Measurements from ENCODE around the gene SUN5. TPM values are rescaled to one million over a fixed set of nuclear protein-coding genes. Genes with fewer than 3 reads are reported as not detected.

SUN5 gene
- total RNA-seq, 1 experiment from 2014 or later, result not detected

- no peak for DNase-seq
- Histone ChIP-seq H3K9ac (ENCODE audit: extremely low read depth, insufficient read length, low read length) (no peak overlapping the region), H3T11ph (ENCODE audit: low read length) (no peak overlapping the region), H4K8ac (replicated peaks; ENCODE audit: insufficient read length, low read depth, low read length) (no peak overlapping the region), H3K23me2 (ENCODE audit: insufficient read length, low read depth, low read length, poor library complexity, severe bottlenecking) (no peaks in the 10 kb centered on the region), H2BK12ac (ENCODE audit: insufficient read length, low read depth, low read length) (no peak overlapping the region), H3K27ac (ENCODE audit: insufficient read length, low read depth, low read length) (no peak overlapping the region), H2BK120ac (ENCODE audit: low read depth, low read length, poor library complexity, severe bottlenecking) (no peak overlapping the region), H3K79me2 (ENCODE audit: insufficient read depth, low read length) (no peaks in the 10 kb centered on the region), H3K9me3 (ENCODE audit: control insufficient read depth, low read depth, low read length) (no peaks in the 10 kb centered on the region), H2BK15ac (ENCODE audit: low read depth, low read length) (no peak overlapping the region), H3K4me2 (ENCODE audit: insufficient read depth, insufficient read length, low read length) (no peak overlapping the region), H2BK5ac (ENCODE audit: insufficient read length, low read length) (no peak overlapping the region), H3K79me1 (ENCODE audit: insufficient read depth, low read depth, low read length, poor library complexity, severe bottlenecking) (no peaks in the 10 kb centered on the region), H2BK20ac (ENCODE audit: low read depth, low read length, poor library complexity, severe bottlenecking) (no peak overlapping the region), H3K4ac (ENCODE audit: low read depth, low read length) (no peak overlapping the region), H2AFZ (ENCODE audit: low read length) (no peak overlapping the region), H3K27me3 (ENCODE audit: insufficient read depth, low read length) (no peaks in the 10 kb centered on the region), H3K14ac (ENCODE audit: insufficient read depth, low read length) (no peak overlapping the region), H3K56ac (ENCODE audit: insufficient read length, low read depth, low read length) (no peak overlapping the region), H3K18ac (ENCODE audit: insufficient read length, low read depth, low read length) (no peak overlapping the region), H3K4me1 (ENCODE audit: insufficient read depth, low read length) (no peaks in the 10 kb centered on the region), H4K5ac (ENCODE audit: insufficient read length, low read depth, low read length) (no peak overlapping the region), H4K20me1 (ENCODE audit: control insufficient read depth, insufficient read depth, insufficient read length) (no peaks in the 10 kb centered on the region), H4K91ac (ENCODE audit: insufficient read length, low read depth, low read length) (no peak overlapping the region), H2AK5ac (ENCODE audit: insufficient read length, low read length) (no peak overlapping the region), H3K23ac (ENCODE audit: insufficient read length, low read depth, low read length) (no peak overlapping the region)
- TF ChIP-seq CTCF (conservative IDR thresholded peaks at IDR 0.05), result no peak
- Mint-ChIP-seq H3K27me3 (ENCODE audit: low read depth) (peaks cover 18% of the 10 kb centered on the region), H3K27ac (peak overlapping the region in 1 of 3 experiments; percentile 87; a peak in 1 of 7 replicates), H3K4me1 (peaks cover 21 to 23% of the 10 kb centered on the region in 2 experiments), H3K4me3 (no peak overlapping the region), H3K36me3 (ENCODE audit: insufficient read depth in 1 of 3, low read depth in 3 of 3) (no peaks in the 10 kb centered on the region), H3K9me3 (no peaks in the 10 kb centered on the region)
- WGBS (ENCODE audit: extremely low coverage, insufficient read length, low lambda C conversion rate), result no CpG with 5 or more reads among the region's 15 CpGs
Measured at GRCh38 chr20:33015700-33016580, 11.7 kb upstream of the SUN5 start.
